AG10803 (cell line): ENCODE measurements around the gene FUS.

Experiments used
- DNase-seq: peaks from one replicate; pipeline ENCODE4 v3.0.0; 2010; ENCODE audit warnings: low read depth
- H3K4me3 ChIP-seq: 2 replicates; pipeline ENCODE4 v1.5.1; 2011; ENCODE audit warnings: mild to moderate bottlenecking, low read length, control low read depth
- CTCF ChIP-seq: conservative IDR thresholded peaks from 2 replicates; pipeline ENCODE4 v1.5.1; 2011; ENCODE audit warnings: mild to moderate bottlenecking, low read length, control low read depth, inconsistent platforms

FUS gene

DNA sequence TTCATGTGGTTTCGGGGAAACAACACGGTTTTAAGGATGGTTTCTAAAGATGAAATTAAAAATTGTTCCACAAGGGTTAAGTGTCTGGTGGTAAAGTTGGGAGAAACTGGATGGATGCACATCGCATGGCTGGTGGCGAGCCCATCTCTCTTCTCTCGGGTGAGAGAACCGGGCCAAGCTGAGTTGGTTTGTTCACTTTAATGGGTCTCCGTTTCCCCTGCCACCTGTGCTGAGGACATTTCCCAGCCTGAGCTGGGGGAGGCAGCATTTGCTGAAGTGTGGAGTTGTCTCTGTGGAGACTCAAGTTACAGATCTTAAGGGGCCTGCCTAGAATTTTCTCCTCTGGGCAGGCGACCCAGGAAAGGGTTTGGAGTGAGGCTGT, 7.9 kb downstream of the FUS start:
- TF ChIP-seq CTCF: no peak
- DNase-seq: no peak
- H3K4me3 ChIP-seq: no peak overlapping the region

DNA sequence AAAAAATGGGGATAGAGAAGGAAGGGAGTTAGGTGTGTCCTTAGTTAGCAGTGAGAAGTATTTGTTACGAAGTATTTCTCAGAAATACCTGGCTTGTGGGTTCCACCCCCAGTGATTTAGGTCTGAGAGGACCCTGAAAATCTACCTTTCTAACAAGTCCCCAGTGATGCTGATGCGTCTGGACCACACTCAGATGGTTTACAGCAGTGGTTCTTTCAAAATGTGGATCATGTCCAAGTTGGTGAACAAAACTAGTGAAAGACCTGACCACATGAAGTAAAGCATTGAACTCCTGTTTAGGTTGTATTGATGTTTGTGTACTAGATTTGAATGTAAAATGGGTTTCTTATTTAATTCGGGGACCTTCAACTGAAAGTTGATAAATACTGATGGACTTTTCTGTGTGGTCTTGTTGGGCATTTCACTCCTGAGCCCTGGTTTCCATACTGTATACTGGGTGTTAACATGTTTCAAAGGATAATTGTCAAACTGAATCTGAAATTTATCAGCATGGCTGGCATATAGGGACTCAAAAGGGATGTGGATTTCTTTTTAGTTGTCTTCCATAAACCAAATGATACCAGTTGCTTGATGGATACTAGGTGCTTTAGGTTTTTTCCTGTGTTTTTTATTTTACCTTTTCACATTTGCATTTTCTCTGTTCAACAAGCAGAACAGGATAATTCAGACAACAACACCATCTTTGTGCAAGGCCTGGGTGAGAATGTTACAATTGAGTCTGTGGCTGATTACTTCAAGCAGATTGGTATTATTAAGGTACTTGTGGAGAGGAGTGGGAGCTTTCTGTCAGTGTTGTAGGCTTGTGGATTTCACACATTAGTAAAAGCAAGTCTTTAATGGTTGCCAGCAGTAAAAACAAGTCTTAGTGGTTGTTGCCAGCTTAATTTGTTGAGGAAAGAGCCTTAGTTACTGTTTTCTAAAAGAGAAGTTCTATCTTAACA, 8.8 kb downstream of the FUS start:
- H3K4me3 ChIP-seq: no peak overlapping the region
- no peak for DNase-seq
- TF ChIP-seq CTCF: no peak

DNA sequence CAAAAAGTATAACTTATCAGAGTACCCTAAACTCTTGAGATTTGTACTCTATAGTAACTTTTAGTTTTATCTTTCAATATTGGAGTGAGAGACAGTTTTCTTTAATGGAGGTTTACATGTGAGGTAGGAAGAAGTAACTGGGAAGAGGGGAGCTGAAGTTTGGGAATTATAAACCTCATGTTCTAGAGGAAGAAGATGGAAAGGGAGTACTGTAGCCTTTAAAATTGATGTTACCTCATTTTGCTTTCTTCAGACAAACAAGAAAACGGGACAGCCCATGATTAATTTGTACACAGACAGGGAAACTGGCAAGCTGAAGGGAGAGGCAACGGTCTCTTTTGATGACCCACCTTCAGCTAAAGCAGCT, 9.5 kb downstream of the FUS start:
- H3K4me3 ChIP-seq: no peak overlapping the region
- no peak for DNase-seq
- TF ChIP-seq CTCF: no peak

GRCh38 chr16:31190061-31190460, 10.1 kb downstream of the FUS start:
- no peak for TF ChIP-seq CTCF
- H3K4me3 ChIP-seq: no peak overlapping the region
- DNase-seq: no peak

DNA sequence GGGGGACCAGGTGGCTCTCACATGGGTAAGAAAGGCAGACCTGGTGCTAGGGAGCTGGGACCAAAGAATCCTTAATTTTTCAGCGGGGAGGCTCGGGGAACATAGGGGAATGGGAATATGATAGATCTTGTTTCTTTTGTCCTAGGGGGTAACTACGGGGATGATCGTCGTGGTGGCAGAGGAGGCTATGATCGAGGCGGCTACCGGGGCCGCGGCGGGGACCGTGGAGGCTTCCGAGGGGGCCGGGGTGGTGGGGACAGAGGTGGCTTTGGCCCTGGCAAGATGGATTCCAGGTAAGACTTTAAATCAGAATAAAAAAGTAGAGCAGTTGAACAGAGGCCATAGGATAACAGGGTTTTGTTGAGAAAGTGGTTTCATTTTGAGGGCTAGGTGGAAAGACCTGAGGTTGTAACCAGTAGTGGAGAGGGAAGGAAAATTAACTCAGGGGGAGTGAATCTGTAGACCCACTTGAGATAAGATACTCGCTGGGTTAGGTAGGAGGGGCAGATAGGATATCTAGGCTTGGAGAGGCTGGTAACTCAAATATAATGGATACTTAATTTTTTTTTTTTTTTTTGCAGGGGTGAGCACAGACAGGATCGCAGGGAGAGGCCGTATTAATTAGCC, 11.0 kb downstream of the FUS start:
- no peak for TF ChIP-seq CTCF
- no peak overlapping the region for H3K4me3 ChIP-seq
- no peak for DNase-seq

DNA sequence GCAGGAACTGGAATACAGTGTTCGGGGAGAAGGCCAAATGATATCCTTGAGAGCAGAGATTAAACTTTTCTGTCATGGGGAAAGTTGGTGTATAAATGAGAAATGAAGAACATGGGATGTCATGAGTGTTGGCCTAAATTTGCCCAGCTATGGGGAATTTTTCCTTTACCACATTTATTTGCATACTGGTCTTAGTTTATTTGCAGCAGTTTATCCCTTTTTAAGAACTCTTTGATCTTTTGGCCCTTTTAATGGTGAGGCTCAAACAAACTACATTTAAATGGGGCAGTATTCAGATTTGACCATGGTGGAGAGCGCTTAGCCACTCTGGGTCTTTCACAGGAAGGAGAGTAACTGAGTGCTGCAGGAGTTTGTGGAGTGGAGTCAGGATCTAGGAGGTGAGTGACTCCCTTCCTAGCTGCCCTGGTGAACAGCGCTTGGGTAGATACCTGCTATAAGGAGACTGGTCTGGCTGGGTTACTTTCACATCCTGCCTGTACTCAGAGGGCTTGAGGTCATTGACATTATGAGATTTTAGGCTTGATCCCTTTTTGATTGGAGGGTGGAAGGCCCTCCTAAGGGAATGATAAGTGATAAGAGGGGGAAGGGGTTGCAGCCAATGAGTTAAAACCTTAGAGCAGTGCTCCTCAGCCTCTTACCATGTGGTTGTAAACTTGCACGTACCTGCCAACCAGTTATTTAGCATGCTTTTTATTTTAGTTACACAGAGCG, 11.9 kb downstream of the FUS start:
- no peak for TF ChIP-seq CTCF
- no peak for DNase-seq
- no peak overlapping the region for H3K4me3 ChIP-seq
